DOHH2 (cell line): ENCODE measurements around the gene BCO1.

Source experiments
- H3F3A ChIP-seq: fragments of 200-600 bp; sonication (generic), shearing (Covaris generic); 2 replicates; pipeline ENCODE4 v1.6.0; 2016; ENCODE audit warnings: antibody characterized with exemption, mild to moderate bottlenecking; ENCODE audit not compliant: control insufficient read depth, insufficient read depth
- H3K27ac ChIP-seq: fragments of 200-600 bp; sonication (generic); 2 replicates; pipeline ENCODE4 v1.5.1; 2014; ENCODE audit warnings: low read depth, mild to moderate bottlenecking, low read length, moderate library complexity
- H3K27me3 ChIP-seq: fragments of 200-600 bp; sonication (generic); 2 replicates; pipeline ENCODE4 v1.6.1; 2014; ENCODE audit warnings: mild to moderate bottlenecking, low read length, mixed read lengths; ENCODE audit not compliant: control insufficient read depth
- H3K36me3 ChIP-seq: fragments of 200-600 bp; sonication (generic); 2 replicates; pipeline ENCODE4 v1.6.1; 2014; ENCODE audit warnings: mild to moderate bottlenecking, low read length, moderate library complexity, mixed read lengths; ENCODE audit not compliant: control insufficient read depth
- H3K4me1 ChIP-seq: fragments of 200-600 bp; sonication (generic); 2 replicates; pipeline ENCODE4 v1.6.1; 2014; ENCODE audit warnings: mild to moderate bottlenecking, low read length, mixed read lengths; ENCODE audit not compliant: control insufficient read depth
- H3K4me2 ChIP-seq: fragments of 200-600 bp; sonication (generic); 2 replicates; pipeline ENCODE4 v1.6.0; 2014; ENCODE audit warnings: mild to moderate bottlenecking, low read length, moderate library complexity
- H3K4me3 ChIP-seq: fragments of 200-600 bp; sonication (generic); 2 replicates; pipeline ENCODE4 v1.5.1; 2014; ENCODE audit warnings: mild to moderate bottlenecking, low read length, mixed read lengths
- H3K79me2 ChIP-seq: fragments of 200-600 bp; sonication (generic); 2 replicates; pipeline ENCODE4 v1.6.1; 2014; ENCODE audit warnings: mild to moderate bottlenecking, low read length, mixed read lengths; ENCODE audit not compliant: control insufficient read depth
- H3K9me2 ChIP-seq: fragments of 200-600 bp; sonication (generic); replicated peaks from 2 replicates; pipeline ENCODE4 v1.6.1; 2014; ENCODE audit warnings: mild to moderate bottlenecking, low read length, mixed read lengths; ENCODE audit not compliant: control insufficient read depth
- H3K9me3 ChIP-seq: fragments of 200-600 bp; sonication (generic); 2 replicates; pipeline ENCODE4 v1.6.1; 2014; ENCODE audit warnings: antibody characterized with exemption, low read length, mixed read lengths; ENCODE audit not compliant: control insufficient read depth, insufficient read depth
- H4K20me1 ChIP-seq: fragments of 200-600 bp; sonication (generic); 2 replicates; pipeline ENCODE4 v1.6.0; 2014; ENCODE audit warnings: low read depth, mild to moderate bottlenecking, antibody characterized with exemption, low read length, moderate library complexity; ENCODE audit not compliant: control insufficient read depth, insufficient read depth
- CTCF ChIP-seq: fragments of 200-600 bp; sonication (generic); IDR thresholded peaks from one replicate; pipeline ENCODE4 v1.5.1; 2014; ENCODE audit warnings: antibody characterized with exemption, mild to moderate bottlenecking, low read depth, low read length; ENCODE audit not compliant: poor library complexity, severe bottlenecking
- EZH2phosphoT487 ChIP-seq: fragments of 200-600 bp; sonication (generic); IDR thresholded peaks from 2 replicates; pipeline ENCODE4 v1.6.1; 2017; ENCODE audit warnings: borderline replicate concordance, mild to moderate bottlenecking, antibody characterized with exemption, low read length, moderate library complexity, mixed read lengths

Gene BCO1

GRCh38 chr16:81292936-81293335 lies 54.4 kb downstream of the BCO1 start:
- no peaks in the 10 kb centered on the region for H3K36me3 ChIP-seq
- no peaks in the 10 kb centered on the region for H3K4me1 ChIP-seq
- TF ChIP-seq CTCF, result no peak
- TF ChIP-seq EZH2phosphoT487, result no peak
- H3K79me2 ChIP-seq, result no peaks in the 10 kb centered on the region
- no peaks in the 10 kb centered on the region for H3F3A ChIP-seq
- H3K4me2 ChIP-seq, result no peak overlapping the region
- no peaks in the 10 kb centered on the region for H4K20me1 ChIP-seq
- H3K4me3 ChIP-seq, result no peak overlapping the region
- no peaks in the 10 kb centered on the region for H3K9me3 ChIP-seq
- H3K27me3 ChIP-seq, result 0 out of 2 replicates have a peak, but pooled peaks cover 2% of the 10 kb centered on the region
- no peaks in the 10 kb centered on the region for H3K9me2 ChIP-seq
- no peak overlapping the region for H3K27ac ChIP-seq

GRCh38 chr16:81293909-81294802 lies 55.7 kb downstream of the BCO1 start:
- Histone ChIP-seq H3F3A (no peaks in the 10 kb centered on the region), H4K20me1 (no peaks in the 10 kb centered on the region), H3K9me2 (no peaks in the 10 kb centered on the region), H3K4me2 (no peak overlapping the region), H3K27ac (no peak overlapping the region), H3K27me3 (0 out of 2 replicates have a peak, but pooled peaks cover 2% of the 10 kb centered on the region), H3K79me2 (no peaks in the 10 kb centered on the region), H3K36me3 (no peaks in the 10 kb centered on the region), H3K4me1 (no peaks in the 10 kb centered on the region), H3K4me3 (no peak overlapping the region), H3K9me3 (no peaks in the 10 kb centered on the region)
- TF ChIP-seq EZH2phosphoT487, result no peak
- TF ChIP-seq CTCF, result no peak

- no peak overlapping the region for H3K4me2 ChIP-seq
- no peaks in the 10 kb centered on the region for H4K20me1 ChIP-seq
- no peaks in the 10 kb centered on the region for H3K36me3 ChIP-seq
- peaks cover 10% of the 10 kb centered on the region for H3K27me3 ChIP-seq
- H3F3A ChIP-seq, result no peaks in the 10 kb centered on the region
- no peaks in the 10 kb centered on the region for H3K79me2 ChIP-seq
- H3K9me2 ChIP-seq, result no peaks in the 10 kb centered on the region
- H3K27ac ChIP-seq, result no peak overlapping the region
- TF ChIP-seq CTCF (no peak), EZH2phosphoT487 (no peak)
- no peak overlapping the region for H3K4me3 ChIP-seq
- H3K4me1 ChIP-seq, result no peaks in the 10 kb centered on the region
- no peaks in the 10 kb centered on the region for H3K9me3 ChIP-seq
Measured at GRCh38 chr16:81296631-81297030, 58.1 kb downstream of the BCO1 start.
